IMR-90 (cell line): Measurements from ENCODE around the gene TRAPPC4.

ENCODE experiments used
- CEBPB ChIP-seq: IDR thresholded peaks from 2 replicates; pipeline ENCODE4 v1.6.1; 2012; ENCODE audit warnings: low read depth, low read length, improper control_type of control experiment
- CTCF ChIP-seq: conservative IDR thresholded peaks from 2 replicates; pipeline ENCODE4 v1.5.1; 2012; ENCODE audit warnings: mild to moderate bottlenecking, low read depth, low read length, improper control_type of control experiment
- ELK1 ChIP-seq: fragments of 150-350 bp; IDR thresholded peaks from 2 replicates; pipeline ENCODE4 v1.6.1; 2016; ENCODE audit warnings: low read depth, mild to moderate bottlenecking, low read length, moderate library complexity, borderline replicate concordance
- FOS ChIP-seq: fragments of 150-350 bp; IDR thresholded peaks from 2 replicates; pipeline ENCODE4 v1.6.1; 2016; ENCODE audit warnings: low read depth, low read length
- POLR2A ChIP-seq: IDR thresholded peaks from 2 replicates; pipeline ENCODE4 v1.6.1; 2012; ENCODE audit warnings: mild to moderate bottlenecking, low read depth, low read length
- RAD21 ChIP-seq: IDR thresholded peaks from 2 replicates; pipeline ENCODE4 v1.6.1; 2012; ENCODE audit warnings: low read length, improper control_type of control experiment
- RFX5 ChIP-seq: IDR thresholded peaks from 2 replicates; pipeline ENCODE4 v1.8.0; 2012; ENCODE audit warnings: low read depth, mild to moderate bottlenecking, low read length, moderate library complexity
- USF2 ChIP-seq: fragments of 150-350 bp; IDR thresholded peaks from 2 replicates; pipeline ENCODE4 v1.6.1; 2017; ENCODE audit warnings: mild to moderate bottlenecking, antibody characterized with exemption, low read length, low read depth

GRCh38 chr11:119015054-119015611 lies 3.4 kb upstream of the TRAPPC4 start:
- no peak for TF ChIP-seq POLR2A
- no peak for TF ChIP-seq USF2
- 0 out of 2 replicates have a peak, but pooled peaks have one; percentile 7 for TF ChIP-seq CTCF
- no peak for TF ChIP-seq ELK1
- no peak for TF ChIP-seq RAD21
- TF ChIP-seq FOS: no peak
- TF ChIP-seq CEBPB: no peak
- TF ChIP-seq RFX5: no peak
